H1 (cell line): ENCODE measurements around the gene AOAH.

Source experiments
- EZH2 ChIP-seq: fragments of 200-600 bp; sonication (generic); IDR thresholded peaks from 2 replicates; pipeline ENCODE4 v1.7.1; 2012; ENCODE audit warnings: low read depth, mild to moderate bottlenecking, moderate library complexity, low read length, inconsistent platforms; ENCODE audit not compliant: severe bottlenecking
- POLR2A ChIP-seq, 2 experiments: IDR thresholded peaks; 1 replicate in 1 of 2; 2 replicates in 1 of 2; pipeline ENCODE4 v1.6.1; 2011; ENCODE audit warnings: low read depth in 2 of 2, low read length in 2 of 2, mild to moderate bottlenecking in 2 of 2; ENCODE audit errors: control extremely low read depth in 1 of 2
- POLR2AphosphoS5 ChIP-seq: IDR thresholded peaks from 2 replicates; pipeline ENCODE4 v1.6.1; 2011; ENCODE audit warnings: low read depth, low read length
- TF ChIP-seq, protein P1 (sequence below): IDR thresholded peaks from 2 replicates; pipeline ENCODE4 v1.6.1; 2012; ENCODE audit warnings: inconsistent platforms

DNA sequence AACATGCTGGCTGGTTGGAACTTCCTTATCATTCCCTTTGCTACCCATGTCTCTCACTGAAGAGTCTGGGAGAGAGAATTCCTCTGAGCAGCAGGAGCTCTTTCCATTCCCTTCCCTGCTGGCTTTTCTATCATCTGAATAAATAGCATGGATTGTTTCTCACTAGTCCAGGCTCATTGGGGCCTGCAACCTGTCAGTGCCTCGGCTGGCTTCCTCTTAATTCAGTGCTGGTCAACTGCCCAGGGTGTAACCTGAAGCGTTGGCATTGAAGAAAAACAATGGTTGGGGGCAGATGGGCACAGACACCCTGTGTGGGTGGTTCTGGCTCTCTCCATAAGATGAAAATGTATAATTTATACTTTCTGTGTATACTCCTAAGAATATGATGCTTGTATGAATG lies 179.0 kb downstream of the AOAH start:
- TF ChIP-seq EZH2: no peak
- no peak for TF ChIP-seq POLR2A (IDR thresholded peaks at IDR 0.05; ENCODE audit: control extremely low read depth in 1 of 2, low read depth in 2 of 2, low read length in 2 of 2)
- TF ChIP-seq, protein P1, sequence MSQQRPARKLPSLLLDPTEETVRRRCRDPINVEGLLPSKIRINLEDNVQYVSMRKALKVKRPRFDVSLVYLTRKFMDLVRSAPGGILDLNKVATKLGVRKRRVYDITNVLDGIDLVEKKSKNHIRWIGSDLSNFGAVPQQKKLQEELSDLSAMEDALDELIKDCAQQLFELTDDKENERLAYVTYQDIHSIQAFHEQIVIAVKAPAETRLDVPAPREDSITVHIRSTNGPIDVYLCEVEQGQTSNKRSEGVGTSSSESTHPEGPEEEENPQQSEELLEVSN: no peak
- TF ChIP-seq POLR2AphosphoS5: no peak
